ENCODE results near the gene SUPT3H. TPM values are rescaled to one million over a fixed set of nuclear protein-coding genes. Genes with fewer than 3 reads are reported as not detected.

Gene SUPT3H
- polyA plus RNA-seq, 1 donor (not counting 4 experiments of a cell fraction or from before 2014, with no cell fraction given): 7.6 TPM

DNA sequence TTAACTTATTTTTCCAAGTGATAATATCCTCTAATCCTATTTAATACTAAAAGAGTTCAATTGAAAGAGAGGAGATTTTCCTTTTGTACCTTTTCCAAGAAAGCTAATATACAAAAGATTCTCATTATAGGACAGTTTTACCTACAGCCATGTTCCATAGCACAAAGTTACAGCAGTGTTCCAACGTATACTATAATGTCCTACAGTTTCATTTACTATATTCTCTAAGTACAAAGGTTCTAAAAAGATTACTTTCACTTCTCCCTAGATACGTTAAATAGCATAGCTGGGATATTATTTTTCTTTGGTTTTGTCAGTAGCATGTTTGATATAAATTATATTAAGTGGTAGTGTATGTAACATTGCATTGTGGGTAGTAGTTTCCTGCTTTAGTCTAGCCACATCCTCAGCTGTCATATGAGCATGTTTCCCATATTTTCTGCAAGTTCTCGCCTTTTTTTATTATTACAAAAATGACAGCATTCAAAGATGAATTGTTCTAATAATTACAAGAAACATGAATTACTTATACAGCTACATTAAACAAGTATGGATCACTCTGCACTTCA, 54.0 kb downstream of the SUPT3H start:
- Histone ChIP-seq H3K79me2 (ENCODE audit: control insufficient read depth, insufficient read depth, low read length) (no peaks in the 10 kb centered on the region), H3K27me3 (ENCODE audit: control insufficient read depth, extremely low read depth, insufficient read depth, low read length) (no peaks in the 10 kb centered on the region), H3K27ac (ENCODE audit: control insufficient read depth, insufficient read depth, low read length) (no peak overlapping the region), H4K20me1 (ENCODE audit: control insufficient read depth, extremely low read depth, insufficient read depth, low read length) (no peaks in the 10 kb centered on the region), H3K9me3 (ENCODE audit: control insufficient read depth, low read depth, low read length) (no peaks in the 10 kb centered on the region), H3K9ac (ENCODE audit: control insufficient read depth, extremely low read depth, insufficient read depth, low read length) (no peak overlapping the region), H3K4me1 (ENCODE audit: control insufficient read depth, extremely low read depth, insufficient read depth, low read length) (no peaks in the 10 kb centered on the region), H3K4me2 (ENCODE audit: control insufficient read depth, extremely low read depth, insufficient read depth, low read depth, low read length) (no peak overlapping the region), H2AFZ (ENCODE audit: control insufficient read depth, low read length) (no peak overlapping the region), H3K36me3 (ENCODE audit: control insufficient read depth in 2 of 2, extremely low read depth in 1 of 2, insufficient read depth in 2 of 2, low read length in 2 of 2) (no peaks in the 10 kb centered on the region), H3K9me1 (ENCODE audit: control insufficient read depth, extremely low read depth, insufficient read depth, low read length) (no peaks in the 10 kb centered on the region), H3K4me3 (ENCODE audit: control insufficient read depth in 2 of 3, extremely low read depth in 1 of 3, insufficient read depth in 2 of 3, low read depth in 1 of 3, low read length in 3 of 3) (no peak overlapping the region)
- no peak for FAIRE-seq
- dilution Hi-C loops (cut with MboI; ENCODE audit: extremely low pct_ligation_motif_present, low sequenced_read_pairs): no loop called here
- DNase-seq (ENCODE audit: low read depth, low spot score): no peak
- TF ChIP-seq EZH2 (IDR thresholded peaks at IDR 0.05; ENCODE audit: low read length): no peak

DNA sequence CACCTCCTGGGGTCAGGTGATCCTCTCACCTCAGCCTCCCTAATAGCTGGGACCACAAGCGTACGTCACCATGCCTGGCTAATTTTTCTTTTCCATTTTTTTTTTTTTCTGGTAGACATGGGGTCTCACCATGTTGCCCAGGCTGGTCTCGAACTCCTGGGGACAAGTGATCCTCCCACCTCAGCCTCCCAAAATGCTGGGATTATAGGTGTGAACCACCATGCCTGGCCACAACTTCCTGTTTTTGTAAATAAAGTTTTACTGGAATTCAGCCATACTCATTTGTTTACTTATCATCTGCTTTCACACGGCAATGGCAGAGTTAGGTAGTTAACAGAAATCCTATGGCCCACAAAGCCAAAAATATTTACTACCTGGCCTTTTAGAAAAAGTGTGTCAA, 57.4 kb downstream of the SUPT3H start:
- no peak for DNase-seq (ENCODE audit: low read depth, low spot score)
- no peaks in the 10 kb centered on the region for H3K9me3 ChIP-seq (ENCODE audit: control insufficient read depth, low read depth, low read length)
- H3K27ac ChIP-seq (ENCODE audit: control insufficient read depth, insufficient read depth, low read length): no peak overlapping the region
- H3K9me1 ChIP-seq (ENCODE audit: control insufficient read depth, extremely low read depth, insufficient read depth, low read length): no peaks in the 10 kb centered on the region
- no peak for TF ChIP-seq EZH2 (IDR thresholded peaks at IDR 0.05; ENCODE audit: low read length)
- TF ChIP-seq, protein P1, sequence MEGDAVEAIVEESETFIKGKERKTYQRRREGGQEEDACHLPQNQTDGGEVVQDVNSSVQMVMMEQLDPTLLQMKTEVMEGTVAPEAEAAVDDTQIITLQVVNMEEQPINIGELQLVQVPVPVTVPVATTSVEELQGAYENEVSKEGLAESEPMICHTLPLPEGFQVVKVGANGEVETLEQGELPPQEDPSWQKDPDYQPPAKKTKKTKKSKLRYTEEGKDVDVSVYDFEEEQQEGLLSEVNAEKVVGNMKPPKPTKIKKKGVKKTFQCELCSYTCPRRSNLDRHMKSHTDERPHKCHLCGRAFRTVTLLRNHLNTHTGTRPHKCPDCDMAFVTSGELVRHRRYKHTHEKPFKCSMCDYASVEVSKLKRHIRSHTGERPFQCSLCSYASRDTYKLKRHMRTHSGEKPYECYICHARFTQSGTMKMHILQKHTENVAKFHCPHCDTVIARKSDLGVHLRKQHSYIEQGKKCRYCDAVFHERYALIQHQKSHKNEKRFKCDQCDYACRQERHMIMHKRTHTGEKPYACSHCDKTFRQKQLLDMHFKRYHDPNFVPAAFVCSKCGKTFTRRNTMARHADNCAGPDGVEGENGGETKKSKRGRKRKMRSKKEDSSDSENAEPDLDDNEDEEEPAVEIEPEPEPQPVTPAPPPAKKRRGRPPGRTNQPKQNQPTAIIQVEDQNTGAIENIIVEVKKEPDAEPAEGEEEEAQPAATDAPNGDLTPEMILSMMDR (optimal IDR thresholded peaks at IDR 0.05 in 1 of 3, IDR thresholded peaks at IDR 0.05 in 1 of 3, conservative IDR thresholded peaks at IDR 0.05 in 1 of 3; ENCODE audit: extremely low read depth in 1 of 3, insufficient read depth in 2 of 3, low read length in 3 of 3): no peak
- H3K27me3 ChIP-seq (ENCODE audit: control insufficient read depth, extremely low read depth, insufficient read depth, low read length): no peaks in the 10 kb centered on the region
- H3K4me1 ChIP-seq (ENCODE audit: control insufficient read depth, extremely low read depth, insufficient read depth, low read length): no peaks in the 10 kb centered on the region
- H2AFZ ChIP-seq (ENCODE audit: control insufficient read depth, low read length): no peak overlapping the region
- no peak overlapping the region for H3K4me3 ChIP-seq (ENCODE audit: control insufficient read depth in 2 of 3, extremely low read depth in 1 of 3, insufficient read depth in 2 of 3, low read depth in 1 of 3, low read length in 3 of 3)
- dilution Hi-C loops (cut with MboI; ENCODE audit: extremely low pct_ligation_motif_present, low sequenced_read_pairs): no loop called here
- H4K20me1 ChIP-seq (ENCODE audit: control insufficient read depth, extremely low read depth, insufficient read depth, low read length): no peaks in the 10 kb centered on the region
- no peaks in the 10 kb centered on the region for H3K79me2 ChIP-seq (ENCODE audit: control insufficient read depth, insufficient read depth, low read length)
- H3K9ac ChIP-seq (ENCODE audit: control insufficient read depth, extremely low read depth, insufficient read depth, low read length): no peak overlapping the region
- H3K36me3 ChIP-seq (ENCODE audit: control insufficient read depth in 2 of 2, extremely low read depth in 1 of 2, insufficient read depth in 2 of 2, low read length in 2 of 2): no peaks in the 10 kb centered on the region
- no peak overlapping the region for H3K4me2 ChIP-seq (ENCODE audit: control insufficient read depth, extremely low read depth, insufficient read depth, low read depth, low read length)
- no peak for FAIRE-seq

DNA sequence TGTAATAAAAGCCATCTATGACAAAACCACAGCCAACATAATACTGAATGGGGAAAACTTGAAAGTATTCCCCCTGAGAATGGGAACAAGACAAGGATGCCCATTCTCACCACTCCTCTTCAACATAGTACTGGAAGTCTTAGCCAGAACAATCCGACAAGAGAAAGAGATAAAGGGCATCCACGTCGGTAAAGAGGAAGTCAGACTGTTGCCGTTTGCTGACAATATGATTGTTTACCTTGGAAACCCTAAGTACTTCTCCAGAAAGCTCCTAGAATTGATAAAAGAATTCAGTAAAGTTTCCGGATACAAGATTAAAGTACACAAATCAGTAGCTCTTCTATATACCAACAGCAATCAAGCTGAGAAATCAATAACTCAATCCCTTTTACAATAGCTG, 63.6 kb downstream of the SUPT3H start:
- Histone ChIP-seq H3K27ac (ENCODE audit: control insufficient read depth, insufficient read depth, low read length) (no peak overlapping the region), H3K27me3 (ENCODE audit: control insufficient read depth, extremely low read depth, insufficient read depth, low read length) (no peaks in the 10 kb centered on the region), H3K9me1 (ENCODE audit: control insufficient read depth, extremely low read depth, insufficient read depth, low read length) (no peaks in the 10 kb centered on the region), H3K4me3 (ENCODE audit: control insufficient read depth in 2 of 3, extremely low read depth in 1 of 3, insufficient read depth in 2 of 3, low read depth in 1 of 3, low read length in 3 of 3) (no peak overlapping the region), H3K9me3 (ENCODE audit: control insufficient read depth, low read depth, low read length) (no peaks in the 10 kb centered on the region), H3K36me3 (ENCODE audit: control insufficient read depth in 2 of 2, extremely low read depth in 1 of 2, insufficient read depth in 2 of 2, low read length in 2 of 2) (no peaks in the 10 kb centered on the region), H3K79me2 (ENCODE audit: control insufficient read depth, insufficient read depth, low read length) (no peaks in the 10 kb centered on the region), H3K9ac (ENCODE audit: control insufficient read depth, extremely low read depth, insufficient read depth, low read length) (no peak overlapping the region), H4K20me1 (ENCODE audit: control insufficient read depth, extremely low read depth, insufficient read depth, low read length) (no peaks in the 10 kb centered on the region), H2AFZ (ENCODE audit: control insufficient read depth, low read length) (no peak overlapping the region), H3K4me2 (ENCODE audit: control insufficient read depth, extremely low read depth, insufficient read depth, low read depth, low read length) (no peak overlapping the region), H3K4me1 (ENCODE audit: control insufficient read depth, extremely low read depth, insufficient read depth, low read length) (no peaks in the 10 kb centered on the region)
- TF ChIP-seq, protein P1 (optimal IDR thresholded peaks at IDR 0.05 in 1 of 3, IDR thresholded peaks at IDR 0.05 in 1 of 3, conservative IDR thresholded peaks at IDR 0.05 in 1 of 3; ENCODE audit: extremely low read depth in 1 of 3, insufficient read depth in 2 of 3, low read length in 3 of 3): no peak
- TF ChIP-seq EZH2 (IDR thresholded peaks at IDR 0.05; ENCODE audit: low read length): no peak
- DNase-seq (ENCODE audit: low read depth, low spot score) (no peak), FAIRE-seq (no peak)
- dilution Hi-C loops (cut with MboI; ENCODE audit: extremely low pct_ligation_motif_present, low sequenced_read_pairs): no loop called here
